ENCODE data around the gene SUMO3. TPM values are rescaled to one million over a fixed set of nuclear protein-coding genes. Genes with fewer than 3 reads are reported as not detected.
A peak's percentile ranks its signal among the peaks of the same experiment; 100 is the strongest.

Gene SUMO3
- total RNA-seq, 1 experiment from 2014 or later: 82.9 TPM

GRCh38 chr21:44816761-44817505 lies 929 bp downstream of the SUMO3 start:
- no peak for TF ChIP-seq CTCF (conservative IDR thresholded peaks at IDR 0.05)
- H4K8ac ChIP-seq (replicated peaks; ENCODE audit: insufficient read length, low read depth, low read length): no peak overlapping the region
- no peak overlapping the region for H2BK120ac ChIP-seq (ENCODE audit: low read depth, low read length, poor library complexity, severe bottlenecking)
- no peak overlapping the region for H3K4ac ChIP-seq (ENCODE audit: low read depth, low read length)
- H2BK5ac ChIP-seq (ENCODE audit: insufficient read length, low read length): no peak overlapping the region
- no peak overlapping the region for H2BK15ac ChIP-seq (ENCODE audit: low read depth, low read length)
- H4K91ac ChIP-seq (ENCODE audit: insufficient read length, low read depth, low read length): no peak overlapping the region
- no peaks in the 10 kb centered on the region for H3K4me1 ChIP-seq (ENCODE audit: insufficient read depth, low read length)
- Mint-ChIP-seq H3K27ac (no peak overlapping the region), H3K27me3 (ENCODE audit: low read depth) (peaks cover 25% of the 10 kb centered on the region), H3K9me3 (peaks cover 22 to 25% of the 10 kb centered on the region in 2 experiments), H3K36me3 (ENCODE audit: insufficient read depth in 1 of 3, low read depth in 3 of 3) (peaks cover 11 to 24% (median 19%) of the 10 kb centered on the region in 3 experiments), H3K4me3 (peak overlapping the region; percentile 65 to 79), H3K4me1 (peaks cover 15 to 20% of the 10 kb centered on the region in 2 experiments)
- DNase-seq: no peak
- no peak overlapping the region for H2AFZ ChIP-seq (ENCODE audit: low read length)
- H3T11ph ChIP-seq (ENCODE audit: low read length): no peak overlapping the region
- peak overlapping the region; percentile 8 for H3K9ac ChIP-seq (ENCODE audit: extremely low read depth, insufficient read length, low read length)
- H3K23ac ChIP-seq (ENCODE audit: insufficient read length, low read depth, low read length): no peak overlapping the region
- no CpG with 5 or more reads among the region's 57 CpGs for WGBS (ENCODE audit: extremely low coverage, insufficient read length, low lambda C conversion rate)
- no peak overlapping the region for H4K5ac ChIP-seq (ENCODE audit: insufficient read length, low read depth, low read length)
- no peak overlapping the region for H3K18ac ChIP-seq (ENCODE audit: insufficient read length, low read depth, low read length)
- H3K56ac ChIP-seq (ENCODE audit: insufficient read length, low read depth, low read length): no peak overlapping the region
- H2BK20ac ChIP-seq (ENCODE audit: low read depth, low read length, poor library complexity, severe bottlenecking): no peak overlapping the region
- H3K27me3 ChIP-seq (ENCODE audit: insufficient read depth, low read length): no peaks in the 10 kb centered on the region; the same call in 1 of the 2 replicates
- no peak overlapping the region for H2BK12ac ChIP-seq (ENCODE audit: insufficient read length, low read depth, low read length)
- no peaks in the 10 kb centered on the region for H4K20me1 ChIP-seq (ENCODE audit: control insufficient read depth, insufficient read depth, insufficient read length)
- peak overlapping the region; percentile 49 for H3K4me2 ChIP-seq (ENCODE audit: insufficient read depth, insufficient read length, low read length)
- peaks cover 12% of the 10 kb centered on the region for H3K9me3 ChIP-seq (ENCODE audit: control insufficient read depth, low read depth, low read length)
- H2AK5ac ChIP-seq (ENCODE audit: insufficient read length, low read length): no peak overlapping the region
- H3K79me1 ChIP-seq (ENCODE audit: insufficient read depth, low read depth, low read length, poor library complexity, severe bottlenecking): peaks cover 2% of the 10 kb centered on the region
- H3K14ac ChIP-seq (ENCODE audit: insufficient read depth, low read length): 0 out of 2 replicates have a peak overlapping the region, but pooled peaks have one; percentile 3
- no peak overlapping the region for H3K27ac ChIP-seq (ENCODE audit: insufficient read length, low read depth, low read length)
- peaks cover 2% of the 10 kb centered on the region; the same call in 1 of the 2 replicates for H3K79me2 ChIP-seq (ENCODE audit: insufficient read depth, low read length)
- H3K23me2 ChIP-seq (ENCODE audit: insufficient read length, low read depth, low read length, poor library complexity, severe bottlenecking): peaks cover 8% of the 10 kb centered on the region
